Fibroblast of skin of left quadriceps (primary cell): ENCODE measurements around the gene DTX2.
"Not testable (repeated sequence)": the region's sequence is repeated elsewhere in the genome, so short reads cannot be mapped to it uniquely, and the experiment has no call there.

Experiments used
- DNase-seq, 2 experiments: peaks; one replicate each; pipeline ENCODE4 v3.0.0-alpha.2; 2013; ENCODE audit warnings: low read depth in 2 of 2

The DTX2 gene

GRCh38 chr7:76443846-76444245 is 17.7 kb upstream of the DTX2 start:
- DNase-seq: not testable (repeated sequence)

DNA sequence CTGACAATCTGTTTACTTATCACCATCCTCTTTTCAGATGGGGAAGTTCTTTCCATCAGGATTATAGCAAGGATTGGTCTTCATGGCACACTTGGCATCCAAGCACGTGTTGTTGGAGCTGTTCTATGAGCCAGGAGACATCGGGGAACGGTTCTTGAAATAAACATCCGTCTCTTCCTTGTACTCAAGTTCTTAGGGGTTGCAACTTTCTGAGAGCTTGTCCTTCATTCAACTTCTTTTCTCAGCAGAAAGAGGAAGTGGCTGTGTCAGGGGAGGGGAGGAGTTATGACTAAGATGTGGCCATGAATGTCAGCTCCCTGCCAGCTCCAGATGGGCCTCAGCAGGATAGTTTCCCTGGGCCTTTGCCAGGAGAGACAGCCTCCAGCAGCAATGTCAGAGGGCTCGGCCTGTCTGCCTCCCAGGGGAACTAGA is 15.9 kb upstream of the DTX2 start:
- peak; percentile 51 for DNase-seq

DNA sequence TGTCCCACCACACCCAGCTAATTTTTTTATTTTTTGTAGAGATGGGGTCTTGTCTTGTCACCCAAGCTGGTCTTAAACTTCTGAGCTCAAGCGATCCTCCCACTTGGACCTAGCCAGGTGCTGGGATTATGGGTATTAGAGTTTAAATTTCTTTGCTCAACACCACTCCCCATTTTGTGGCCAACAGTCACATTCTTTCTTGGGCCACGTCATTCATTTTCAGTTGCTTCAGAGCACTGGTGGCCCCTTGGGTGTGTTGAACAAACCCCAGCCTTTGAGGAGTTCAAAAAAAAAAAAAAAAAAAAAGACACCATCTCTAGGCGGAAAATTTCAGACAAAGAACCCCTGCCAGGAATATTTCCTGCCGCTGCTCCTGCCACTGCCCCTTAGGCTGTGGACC is 4.5 kb upstream of the DTX2 start:
- DNase-seq: not testable (repeated sequence)

- not testable (repeated sequence) for DNase-seq
These were observed 3.0 kb upstream of the DTX2 start for GRCh38 chr7:76458504-76458903.

DNA sequence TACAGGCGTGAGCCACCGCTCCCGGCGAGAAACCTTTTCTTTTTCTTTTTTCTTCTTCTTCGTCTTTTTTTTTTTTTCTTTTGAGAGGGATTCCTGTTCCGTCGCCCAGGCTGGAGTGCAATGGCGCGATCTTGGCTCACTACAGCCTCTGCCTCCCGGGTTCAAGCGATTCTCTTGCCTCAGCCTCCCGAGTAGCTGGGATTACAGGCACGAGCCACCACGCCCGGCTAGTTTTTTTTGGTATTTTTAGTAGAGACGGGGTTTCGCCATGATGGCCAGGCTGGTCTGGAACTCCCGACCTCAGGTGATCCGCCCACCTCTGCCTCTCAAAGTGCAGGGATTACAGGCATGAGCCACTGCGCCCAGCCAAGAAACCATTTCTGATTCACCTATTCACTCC is 742 bp upstream of the DTX2 start:
- not testable (repeated sequence) for DNase-seq

DNA sequence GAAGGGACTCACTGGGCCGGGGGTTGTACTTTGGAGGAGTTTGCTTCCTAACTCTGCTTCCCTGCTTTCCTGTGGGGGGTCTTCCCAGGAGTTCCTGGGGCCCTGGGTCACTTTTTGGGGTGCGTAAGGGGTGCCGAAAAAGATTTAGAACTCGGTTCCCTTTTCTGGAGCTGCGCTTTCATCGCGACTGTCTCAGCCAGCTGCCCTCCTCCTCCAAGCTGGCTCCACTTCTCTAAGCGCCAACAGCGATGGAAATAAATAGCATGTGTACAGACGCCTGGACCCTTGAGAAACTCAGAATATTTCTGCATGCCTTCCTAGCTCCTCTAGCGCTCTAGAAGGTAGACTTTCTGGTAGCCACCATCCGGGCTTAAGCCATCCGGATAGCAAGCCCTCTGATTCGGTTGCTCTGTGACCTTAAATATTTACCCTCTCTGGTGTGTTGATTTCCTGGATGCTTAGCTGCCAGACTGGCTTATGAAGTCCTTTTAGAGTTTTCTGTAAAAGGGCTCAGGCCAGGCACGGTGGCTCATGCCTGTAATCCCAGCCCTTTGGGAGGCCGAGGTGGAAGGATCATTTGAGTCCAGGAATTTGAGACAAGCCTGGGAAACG is 868 bp downstream of the DTX2 start:
- DNase-seq: not testable (repeated sequence)

GRCh38 chr7:76464959-76465358 is 3.5 kb downstream of the DTX2 start:
- not testable (repeated sequence) for DNase-seq

DNA sequence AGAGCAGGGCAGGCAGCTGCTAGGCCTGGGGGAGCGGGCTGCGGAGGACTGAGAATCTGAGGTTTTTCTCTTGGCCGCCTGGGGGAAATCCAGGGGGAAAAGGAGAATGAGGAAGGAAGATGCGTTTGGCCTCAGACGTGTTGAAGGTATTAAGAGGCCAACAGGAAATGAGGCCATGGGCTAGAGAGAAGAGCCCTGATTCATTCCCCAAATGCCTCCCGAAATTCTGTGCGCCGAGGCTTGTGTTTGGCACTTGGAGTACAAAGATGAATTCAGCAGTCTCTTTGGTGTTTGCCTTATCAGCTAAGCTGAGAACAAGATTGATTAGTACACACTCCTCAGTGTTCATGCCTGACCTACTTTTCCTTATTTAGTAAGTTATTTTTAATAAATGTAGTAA is 4.4 kb downstream of the DTX2 start:
- DNase-seq: not testable (repeated sequence)

DNA sequence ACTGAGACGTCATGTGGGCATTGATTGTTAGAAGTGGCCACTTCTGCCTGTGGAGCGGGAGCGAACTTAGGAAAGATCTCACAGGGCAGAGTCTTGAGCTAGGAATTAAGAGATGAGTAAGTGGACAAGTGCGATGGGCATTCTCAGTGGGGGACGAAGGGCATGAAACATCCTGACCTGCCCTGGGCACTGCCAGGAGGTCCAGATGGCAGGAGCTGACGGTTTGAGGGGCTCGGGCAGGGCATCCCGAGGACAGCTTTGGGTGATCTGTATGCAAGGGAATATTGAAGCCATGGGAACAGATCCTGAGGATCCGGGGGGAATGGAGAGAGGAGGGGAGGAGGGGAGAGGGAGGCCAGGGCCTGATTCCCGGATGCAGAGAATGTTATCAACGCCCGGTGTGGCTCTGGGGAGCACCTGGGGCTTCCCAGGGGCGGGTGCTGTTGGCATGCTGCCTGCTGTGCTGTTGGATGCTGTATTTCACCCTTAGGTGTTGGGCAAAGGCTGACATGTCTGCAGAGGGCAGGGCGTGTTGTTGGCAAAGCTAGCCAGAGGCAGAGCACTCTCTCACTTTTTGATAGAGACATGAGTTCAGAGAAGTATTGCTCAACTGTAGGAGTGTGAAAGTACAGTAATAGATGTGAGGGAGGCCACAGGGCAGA is 6.4 kb downstream of the DTX2 start:
- not testable (repeated sequence) for DNase-seq

GRCh38 chr7:76471556-76472221 is 10.2 kb downstream of the DTX2 start:
- not testable (repeated sequence) for DNase-seq

DNA sequence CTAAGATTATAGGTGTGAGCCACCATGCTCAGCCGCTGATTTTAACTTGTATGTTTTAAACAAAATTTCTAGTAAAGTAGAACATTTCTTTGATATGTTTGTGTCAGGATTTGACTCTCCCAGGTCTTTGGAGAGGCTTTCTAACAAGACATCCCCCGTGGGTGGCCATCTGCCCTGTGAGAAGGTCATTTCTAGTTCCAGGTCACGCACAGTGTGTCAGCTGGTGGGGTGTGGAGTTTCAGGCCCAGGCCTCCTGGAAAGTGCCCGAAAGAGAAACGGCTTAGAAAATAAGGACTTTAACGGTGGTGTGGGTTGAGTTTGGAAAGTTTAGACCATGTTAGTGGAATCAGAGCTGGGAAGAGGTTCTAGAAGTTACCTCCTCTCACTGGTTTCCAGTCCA is 11.6 kb downstream of the DTX2 start:
- DNase-seq: not testable (repeated sequence)

DNA sequence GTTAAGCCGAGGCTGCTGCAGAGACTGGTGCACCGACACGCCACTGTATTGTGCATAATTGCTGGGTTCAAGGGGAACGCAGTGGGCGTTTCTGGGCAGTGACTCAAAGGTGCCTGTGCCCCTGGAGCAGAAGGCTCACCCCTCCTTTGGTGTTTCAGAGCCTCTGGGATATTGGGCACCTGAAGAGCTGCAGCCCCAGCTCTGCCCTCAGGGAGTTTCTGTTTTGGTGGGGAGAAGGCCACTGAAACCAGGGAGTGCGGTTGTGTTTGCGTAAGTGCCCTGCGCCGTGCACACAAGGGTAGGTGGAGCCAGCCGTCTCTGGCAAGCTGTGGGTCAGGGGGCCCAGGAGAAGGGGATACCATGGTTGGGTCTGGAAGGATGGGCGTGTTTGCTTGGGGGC is 14.8 kb downstream of the DTX2 start:
- DNase-seq: not testable (repeated sequence)

- not testable (repeated sequence) for DNase-seq
These were observed 15.4 kb downstream of the DTX2 start for GRCh38 chr7:76476742-76477474.

DNA sequence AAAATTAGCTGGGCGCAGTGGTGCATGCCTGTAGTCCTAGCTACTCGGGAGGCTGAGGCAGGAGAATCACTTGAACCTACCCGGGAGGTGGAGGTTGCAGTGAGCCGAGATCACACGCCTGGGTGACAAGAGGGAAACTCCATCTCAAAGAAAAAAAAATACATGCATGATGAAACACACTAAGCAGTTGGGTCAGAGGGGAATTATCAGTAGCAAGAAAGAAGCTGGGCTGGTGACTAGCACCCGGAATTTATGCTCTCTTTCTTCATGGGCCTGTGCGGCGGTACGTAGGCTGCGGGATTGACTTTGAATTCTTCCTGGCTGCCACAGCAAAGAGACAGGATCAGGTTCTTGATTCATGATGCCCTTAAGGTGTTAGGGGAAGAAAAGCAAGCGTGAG is 18.1 kb downstream of the DTX2 start:
- not testable (repeated sequence) for DNase-seq

GRCh38 chr7:76480403-76481253 is 19.1 kb downstream of the DTX2 start:
- DNase-seq: not testable (repeated sequence)

DNA sequence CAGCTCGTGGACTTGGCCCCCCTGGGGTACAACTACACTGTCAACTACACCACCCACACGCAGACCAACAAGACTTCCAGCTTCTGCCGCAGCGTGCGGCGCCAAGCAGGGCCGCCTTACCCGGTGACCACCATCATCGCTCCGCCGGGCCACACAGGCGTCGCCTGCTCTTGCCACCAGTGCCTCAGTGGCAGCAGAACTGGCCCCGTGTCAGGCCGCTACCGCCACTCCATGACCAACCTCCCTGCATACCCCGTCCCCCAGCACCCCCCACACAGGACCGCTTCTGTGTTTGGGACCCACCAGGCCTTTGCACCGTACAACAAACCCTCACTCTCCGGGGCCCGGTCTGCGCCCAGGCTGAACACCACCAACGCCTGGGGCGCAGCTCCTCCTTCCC is 21.2 kb downstream of the DTX2 start:
- not testable (repeated sequence) for DNase-seq

- not testable (repeated sequence) for DNase-seq
These were observed 21.6 kb downstream of the DTX2 start for GRCh38 chr7:76483081-76483480.

DNA sequence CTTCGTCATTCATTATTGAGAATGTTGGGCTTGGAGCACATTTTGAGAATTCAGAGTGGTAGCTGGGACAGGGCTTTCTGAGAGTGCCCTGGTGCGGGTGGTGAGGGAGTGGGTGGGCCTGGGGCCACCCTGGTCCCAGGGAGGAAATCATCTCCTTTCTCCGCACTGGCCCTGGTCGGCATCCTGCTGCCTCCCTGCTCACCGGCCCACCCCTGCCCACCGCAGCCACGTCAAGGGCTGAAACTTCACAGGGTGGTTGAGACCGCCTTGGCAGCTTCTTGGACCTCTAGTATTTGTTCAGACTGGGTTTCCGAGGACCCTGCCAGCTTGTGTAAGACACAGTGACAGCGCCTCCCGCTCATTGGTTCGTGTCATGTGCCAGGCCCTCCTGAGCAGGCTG is 22.9 kb downstream of the DTX2 start:
- not testable (repeated sequence) for DNase-seq

DNA sequence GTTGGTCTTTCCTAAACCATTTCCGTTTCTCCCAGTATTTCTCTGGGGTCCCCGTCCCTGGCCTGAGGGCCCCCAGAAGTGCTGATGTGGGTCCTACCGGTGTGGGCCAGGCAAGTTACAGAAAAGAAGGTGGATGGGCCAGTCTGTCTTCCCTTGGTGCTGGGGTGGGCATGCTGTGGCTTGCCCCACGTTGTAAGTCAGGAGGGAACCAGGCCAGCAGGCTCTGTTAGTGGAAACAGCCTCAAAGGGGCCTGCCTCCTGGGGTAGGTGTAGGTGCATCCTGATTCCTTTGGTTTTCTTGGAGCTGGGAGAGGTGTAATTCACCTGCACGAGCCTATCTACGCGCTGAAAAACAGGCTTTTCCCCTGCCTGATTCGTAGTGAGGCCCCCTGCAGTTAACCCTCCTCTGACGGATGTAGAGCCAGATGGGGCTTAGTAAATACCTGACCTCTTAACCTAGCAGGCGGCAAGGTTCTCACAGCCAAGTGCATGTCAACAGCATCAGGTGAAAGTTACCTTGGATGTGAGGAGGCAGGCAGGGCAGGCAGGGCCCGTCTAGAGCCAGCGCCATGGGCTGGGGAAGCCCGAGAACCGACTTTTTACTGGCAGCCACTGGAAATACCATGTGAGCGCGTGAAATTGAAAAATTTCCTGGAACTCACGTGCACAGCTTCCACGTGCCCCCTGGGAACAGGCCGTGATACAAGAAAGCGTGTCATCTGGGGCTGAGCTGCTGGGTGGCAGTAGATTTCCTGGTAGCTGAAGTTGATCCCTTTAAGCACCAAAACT is 24.5 kb downstream of the DTX2 start:
- DNase-seq: not testable (repeated sequence)

DNA sequence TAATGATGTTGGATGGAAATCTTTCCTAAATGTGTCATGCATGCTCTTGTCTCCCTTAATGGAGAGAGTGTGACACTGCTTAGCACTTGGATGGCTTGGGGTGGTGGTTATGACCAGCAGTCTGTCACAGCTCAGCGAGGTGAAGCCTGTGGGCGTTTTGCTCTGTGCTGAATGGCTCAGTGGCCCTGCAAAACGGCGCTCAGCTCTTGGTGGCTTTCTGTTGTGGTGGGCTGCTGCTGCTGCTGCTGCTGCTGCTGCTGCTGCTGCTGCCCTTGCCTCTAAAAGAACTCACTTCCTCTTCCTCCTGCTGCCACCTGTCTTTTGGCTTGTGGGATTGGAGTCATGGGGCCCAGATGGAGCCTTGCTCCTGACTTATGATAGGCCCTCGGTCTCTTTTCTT is 25.1 kb downstream of the DTX2 start:
- DNase-seq: not testable (repeated sequence)
